ENCODE measurements around the gene KRT17.
A peak's percentile ranks its signal among the peaks of the same experiment; 100 is the strongest.
"Not testable (repeated sequence)": the region's sequence is repeated elsewhere in the genome, so short reads cannot be mapped to it uniquely, and the experiment has no call there.

The KRT17 gene

GRCh38 chr17:41653892-41654677 lies 29.7 kb upstream of the KRT17 start:
- no peak for DNase-seq

- DNase-seq, result no peak
Measured at GRCh38 chr17:41653421-41653820, 29.0 kb upstream of the KRT17 start.

GRCh38 chr17:41652461-41652970 lies 28.1 kb upstream of the KRT17 start:
- DNase-seq, result no peak

GRCh38 chr17:41651625-41652460 lies 27.5 kb upstream of the KRT17 start:
- DNase-seq, result no peak

- no peak for DNase-seq
Measured at GRCh38 chr17:41650794-41651624, 26.6 kb upstream of the KRT17 start.

GRCh38 chr17:41649923-41650519 lies 25.6 kb upstream of the KRT17 start:
- no peak for DNase-seq

- DNase-seq, result peak; percentile 85
Measured at GRCh38 chr17:41648411-41649195, 24.2 kb upstream of the KRT17 start.

- DNase-seq, result peak; percentile 86
Measured at GRCh38 chr17:41647940-41648410, 23.6 kb upstream of the KRT17 start.

GRCh38 chr17:41647038-41647813 lies 22.9 kb upstream of the KRT17 start:
- DNase-seq, result no peak

- no peak for DNase-seq
Measured at GRCh38 chr17:41642252-41643156, 18.1 kb upstream of the KRT17 start.

GRCh38 chr17:41640596-41640995 lies 16.2 kb upstream of the KRT17 start:
- not testable (repeated sequence) for DNase-seq

- no peak for DNase-seq
Measured at GRCh38 chr17:41639492-41640473, 15.4 kb upstream of the KRT17 start.

- DNase-seq, result no peak
Measured at GRCh38 chr17:41638941-41639340, 14.6 kb upstream of the KRT17 start.

GRCh38 chr17:41638194-41638593 lies 13.8 kb upstream of the KRT17 start:
- DNase-seq, result no peak

- DNase-seq, result no peak
Measured at GRCh38 chr17:41636652-41637051, 12.3 kb upstream of the KRT17 start.

- no peak for DNase-seq
Measured at GRCh38 chr17:41635121-41636097, 11.0 kb upstream of the KRT17 start.

- DNase-seq, result no peak
Measured at GRCh38 chr17:41634639-41635038, 10.3 kb upstream of the KRT17 start.

Measured in CD4-positive, alpha-beta T cell treated with Interleukin-12 subunit alpha and Interleukin-12 subunit beta, for 1 hour (primary cell).